CD14-positive monocyte (primary cell): Measurements from ENCODE around the gene PRDX5. TPM values are rescaled to one million over a fixed set of nuclear protein-coding genes. Genes with fewer than 3 reads are reported as not detected.

Experiments used
- DNase-seq, 3 donors: peaks; one replicate each; pipeline ENCODE4 v3.0.0-alpha.2; 2011 to 2022
- H2AFZ ChIP-seq: 2 replicates; pipeline ENCODE4 v1.6.0; 2012; ENCODE audit warnings: mild to moderate bottlenecking, low read depth, low read length, inconsistent platforms; ENCODE audit not compliant: insufficient read depth, poor library complexity, severe bottlenecking
- H3K27ac ChIP-seq, 2 donors: 1 replicate in 1 of 2; 2 replicates in 1 of 2; pipeline ENCODE4 v1.5.1; 2012 to 2013; ENCODE audit warnings: low read length in 2 of 2, control low read depth in 1 of 2, inconsistent platforms in 1 of 2, low read depth in 1 of 2, mild to moderate bottlenecking in 1 of 2
- H3K27me3 ChIP-seq, 2 donors: one replicate each; pipeline versions ENCODE4 v1.6.0 to v1.6.1; 2011 to 2013; ENCODE audit warnings: low read length in 2 of 2; ENCODE audit not compliant: control insufficient read depth in 2 of 2, insufficient read depth in 2 of 2
- H3K36me3 ChIP-seq, 2 donors: replicated peaks in 1 of 2; 1 replicate in 1 of 2; 2 replicates in 1 of 2; pipeline versions ENCODE4 v1.5.1 to v1.6.1; 2012 to 2013; ENCODE audit warnings: low read length in 2 of 2, control low read depth in 1 of 2, inconsistent platforms in 1 of 2, mild to moderate bottlenecking in 1 of 2; ENCODE audit not compliant: insufficient read depth in 2 of 2, control insufficient read depth in 1 of 2
- H3K4me1 ChIP-seq, 2 donors: 1 replicate in 1 of 2; 2 replicates in 1 of 2; pipeline versions ENCODE4 v1.5.1 to v1.6.1; 2012 to 2013; ENCODE audit warnings: low read length in 2 of 2, control low read depth in 1 of 2, inconsistent platforms in 1 of 2, mild to moderate bottlenecking in 1 of 2, moderate library complexity in 1 of 2; ENCODE audit not compliant: insufficient read depth in 2 of 2, control insufficient read depth in 1 of 2
- H3K4me2 ChIP-seq: replicated peaks from 2 replicates; pipeline ENCODE3; 2012; ENCODE audit warnings: low read length, moderate library complexity, mild to moderate bottlenecking; ENCODE audit not compliant: poor library complexity, severe bottlenecking; ENCODE audit errors: extremely low read depth
- H3K4me3 ChIP-seq, 3 experiments: fragments of 200-600 bp in 1 of 3; sonication (generic) in 1 of 3; replicated peaks in 1 of 3; 1 replicate in 2 of 3; 2 replicates in 1 of 3; pipeline ENCODE4 v1.5.1; 2011 to 2013; ENCODE audit warnings: low read length in 3 of 3, mild to moderate bottlenecking in 3 of 3, control low read depth in 2 of 3, low read depth in 2 of 3, inconsistent platforms in 1 of 3, moderate library complexity in 1 of 3
- H3K79me2 ChIP-seq: 2 replicates; pipeline ENCODE4 v1.6.0; 2012; ENCODE audit warnings: mild to moderate bottlenecking, control low read depth, inconsistent platforms, low read length, moderate library complexity; ENCODE audit not compliant: insufficient read depth
- H3K9ac ChIP-seq: 2 replicates; pipeline ENCODE4 v1.6.0; 2017; ENCODE audit warnings: low read length, mild to moderate bottlenecking; ENCODE audit not compliant: insufficient read depth, poor library complexity, severe bottlenecking
- H3K9me3 ChIP-seq, 2 donors: replicated peaks in 1 of 2; 1 replicate in 1 of 2; 2 replicates in 1 of 2; pipeline versions ENCODE4 v1.5.1 to v1.6.1; 2012 to 2013; ENCODE audit warnings: low read length in 2 of 2, control low read depth in 1 of 2; ENCODE audit not compliant: control insufficient read depth in 1 of 2, insufficient read depth in 1 of 2
- H4K20me1 ChIP-seq: 2 replicates; pipeline ENCODE4 v1.6.0; 2012; ENCODE audit warnings: mild to moderate bottlenecking, low read length, control low read depth, moderate library complexity; ENCODE audit not compliant: insufficient read depth
- H3K27ac Mint-ChIP-seq, 7 donors: one replicate each; pipeline ENCODE4 v1.8.0; 2020; ENCODE audit warnings: mild to moderate bottlenecking in 7 of 7, mixed read lengths in 7 of 7, moderate library complexity in 6 of 7, inconsistent platforms in 2 of 7
- H3K27me3 Mint-ChIP-seq, 3 donors: one replicate each; pipeline ENCODE4 v1.8.0; 2021 to 2022; ENCODE audit warnings: low read depth in 3 of 3, mild to moderate bottlenecking in 3 of 3, mixed read lengths in 3 of 3, moderate library complexity in 3 of 3, inconsistent platforms in 1 of 3
- H3K36me3 Mint-ChIP-seq, 2 donors: one replicate each; pipeline ENCODE4 v1.8.0; 2020; ENCODE audit warnings: mixed read lengths in 2 of 2, inconsistent platforms in 1 of 2, mild to moderate bottlenecking in 1 of 2
- H3K4me1 Mint-ChIP-seq: one replicate; pipeline ENCODE4 v1.8.0; 2020; ENCODE audit warnings: mild to moderate bottlenecking, mixed read lengths
- H3K4me3 Mint-ChIP-seq, 2 donors: one replicate each; pipeline ENCODE4 v1.8.0; 2020; ENCODE audit warnings: mild to moderate bottlenecking in 2 of 2, mixed read lengths in 2 of 2, moderate library complexity in 1 of 2
- H3K9me3 Mint-ChIP-seq, 7 donors: one replicate each; pipeline ENCODE4 v1.8.0; 2020 to 2022; ENCODE audit warnings: mixed read lengths in 7 of 7, mild to moderate bottlenecking in 6 of 7, moderate library complexity in 6 of 7, inconsistent platforms in 2 of 7
- WGBS: methylation state at CpG from one replicate; pipeline ENCODE4 v1.1.5; 2013; ENCODE audit warnings: missing lambda C conversion rate; ENCODE audit not compliant: insufficient coverage; 5-methylcytosine and 5-hydroxymethylcytosine counted together
- intact Hi-C, 2 donors: fragments of 100-400 bp; cut with micrococcal nuclease; formaldehyde crosslinking; loops; one replicate each; pipeline versions ENCODE4 v1.15.0 to v1.15.1; 2023
- polyA plus RNA-seq, 3 donors: library from polyadenylated mRNA; depleted of rRNA in 1 of 3; unstranded in 2 of 3; stranded (reverse) in 1 of 3; fragments of 300-500 nt in 2 of 3; fragments of >200 nt in 1 of 3; fragmentation: Illumina TruSeq in 2 of 3; gene quantifications; 1 replicate in 2 of 3; 2 replicates in 1 of 3; pipeline ENCODE4 v1.2.3, GENCODE V29; 2012 to 2021
- TF ChIP-seq, protein P1 (sequence below): fragments of 200-600 bp; IDR thresholded peaks from one replicate; pipeline ENCODE4 v1.8.0; 2022; ENCODE audit warnings: antibody characterized with exemption, mild to moderate bottlenecking

The PRDX5 gene
- polyA plus RNA-seq, 3 donors: 136 to 318 (median 286) TPM

DNA sequence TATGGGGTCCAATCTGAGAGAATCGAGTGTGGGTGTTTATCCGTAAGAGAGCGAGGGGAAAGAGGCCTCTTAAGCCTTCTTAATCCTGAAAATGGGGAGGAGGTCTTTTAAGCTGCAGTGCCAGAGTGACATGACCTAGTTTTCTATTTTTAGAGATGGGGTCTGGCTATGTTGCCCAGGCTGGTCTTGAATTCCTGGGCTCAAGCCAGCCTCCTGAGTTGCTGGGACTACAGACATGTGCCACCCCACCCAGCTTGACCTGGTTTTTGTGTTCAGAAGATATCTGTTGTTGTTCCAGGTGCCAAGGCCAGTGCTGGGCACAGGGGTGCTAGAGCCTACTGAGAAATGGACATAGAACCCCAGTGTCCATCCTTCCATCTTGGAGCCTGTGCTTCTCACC lies 34.8 kb upstream of the PRDX5 start:
- Histone ChIP-seq H4K20me1 (no peaks in the 10 kb centered on the region), H3K27ac (no peak overlapping the region), H3K27me3 (no peaks in the 10 kb centered on the region), H2AFZ (no peak overlapping the region), H3K36me3 (peaks cover 4 to 9% of the 10 kb centered on the region in 2 donors), H3K4me2 (no peak overlapping the region), H3K4me3 (no peak overlapping the region), H3K4me1 (peaks cover 20 to 24% of the 10 kb centered on the region in 2 donors), H3K79me2 (peaks cover 5% of the 10 kb centered on the region), H3K9me3 (no peaks in the 10 kb centered on the region), H3K9ac (no peak overlapping the region)
- H3K27ac Mint-ChIP-seq: peak overlapping the region in 4 of 7 donors; percentile 28 to 83 (median 36)
- H3K9me3 Mint-ChIP-seq: no peaks in the 10 kb centered on the region
- peaks cover 20 to 21% of the 10 kb centered on the region in 2 donors for H3K36me3 Mint-ChIP-seq
- H3K4me1 Mint-ChIP-seq: peaks cover 24% of the 10 kb centered on the region
- no peak for DNase-seq
- H3K27me3 Mint-ChIP-seq: peaks cover 1 to 4% (median 2%) of the 10 kb centered on the region in 3 donors
- intact Hi-C loops: no loop called here
- H3K4me3 Mint-ChIP-seq: no peak overlapping the region
- TF ChIP-seq, protein P1, sequence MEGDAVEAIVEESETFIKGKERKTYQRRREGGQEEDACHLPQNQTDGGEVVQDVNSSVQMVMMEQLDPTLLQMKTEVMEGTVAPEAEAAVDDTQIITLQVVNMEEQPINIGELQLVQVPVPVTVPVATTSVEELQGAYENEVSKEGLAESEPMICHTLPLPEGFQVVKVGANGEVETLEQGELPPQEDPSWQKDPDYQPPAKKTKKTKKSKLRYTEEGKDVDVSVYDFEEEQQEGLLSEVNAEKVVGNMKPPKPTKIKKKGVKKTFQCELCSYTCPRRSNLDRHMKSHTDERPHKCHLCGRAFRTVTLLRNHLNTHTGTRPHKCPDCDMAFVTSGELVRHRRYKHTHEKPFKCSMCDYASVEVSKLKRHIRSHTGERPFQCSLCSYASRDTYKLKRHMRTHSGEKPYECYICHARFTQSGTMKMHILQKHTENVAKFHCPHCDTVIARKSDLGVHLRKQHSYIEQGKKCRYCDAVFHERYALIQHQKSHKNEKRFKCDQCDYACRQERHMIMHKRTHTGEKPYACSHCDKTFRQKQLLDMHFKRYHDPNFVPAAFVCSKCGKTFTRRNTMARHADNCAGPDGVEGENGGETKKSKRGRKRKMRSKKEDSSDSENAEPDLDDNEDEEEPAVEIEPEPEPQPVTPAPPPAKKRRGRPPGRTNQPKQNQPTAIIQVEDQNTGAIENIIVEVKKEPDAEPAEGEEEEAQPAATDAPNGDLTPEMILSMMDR: no peak
- 100% methylated on average over 3 of the region's 3 CpGs for WGBS

DNA sequence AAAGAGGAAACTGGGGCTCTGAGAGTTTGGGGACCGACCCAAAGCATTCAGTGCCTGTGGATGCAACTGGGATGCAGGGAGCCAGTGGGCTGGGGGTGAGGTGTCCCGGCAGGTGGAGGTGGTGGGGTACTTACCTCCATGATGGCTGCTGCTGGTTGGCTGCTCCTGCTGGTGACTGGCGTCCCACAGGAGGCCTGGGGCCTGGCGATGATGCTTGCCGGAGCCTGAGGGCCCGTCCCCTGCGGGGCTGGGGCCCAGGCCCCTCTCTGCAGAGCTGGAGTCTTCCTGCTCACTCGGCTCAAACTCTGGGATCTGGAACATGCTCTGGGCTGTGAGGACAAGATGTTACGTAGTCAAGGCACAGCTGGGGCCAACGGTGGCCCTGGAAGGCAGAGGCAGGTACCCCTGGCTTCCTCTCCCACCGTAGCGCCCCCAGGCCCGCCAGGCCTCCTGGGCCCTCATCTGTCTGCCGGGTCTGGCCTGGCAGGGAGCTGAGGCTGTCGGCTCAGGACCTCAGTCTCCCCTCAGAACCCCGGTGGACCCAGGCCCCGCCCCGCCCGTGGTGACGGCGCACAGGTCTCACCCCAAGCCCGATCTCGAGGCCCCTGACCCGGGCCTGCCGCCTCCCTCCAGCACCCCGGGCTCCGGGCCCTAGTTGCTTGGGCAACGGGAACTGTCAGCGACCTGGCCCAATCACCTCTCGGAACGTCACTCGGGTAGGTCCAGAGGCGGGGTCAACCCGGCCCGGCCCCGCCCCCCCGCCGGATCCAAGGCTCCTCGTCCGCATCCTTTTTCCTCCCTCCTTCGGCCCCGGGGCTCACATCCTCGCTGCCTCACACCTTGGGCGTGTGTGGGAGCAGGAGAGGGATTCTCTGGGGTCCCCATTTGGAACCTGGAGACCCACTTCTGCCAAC lies 33.6 kb upstream of the PRDX5 start, which contains the start of gene BAD:
BAD (minus strand) TSS at position 618 of the 914 bp plus-strand sequence; CDS start at position 321, 297 bp downstream.
- peaks cover 20 to 24% of the 10 kb centered on the region in 2 donors for H3K4me1 ChIP-seq
- peak within 1 kb of the TSS; percentile 81 for H3K4me2 ChIP-seq
- Mint-ChIP-seq H3K27me3 (peaks cover under 1 to 10% (median 2%) of the 10 kb centered on the region in 3 donors), H3K4me1 (peaks cover 24% of the 10 kb centered on the region), H3K27ac (peak within 1 kb of the TSS; percentile 92 to 98 (median 96)), H3K9me3 (no peaks in the 10 kb centered on the region), H3K4me3 (peak within 1 kb of the TSS; percentile 86 to 90), H3K36me3 (peaks cover 15 to 17% of the 10 kb centered on the region in 2 donors)
- intact Hi-C loops: loop anchor here (1.0 to 2.0 kb wide), 3 partner anchors 14 to 16 kb away; partner anchors contain the start of gene CATSPERZ (in 1 of the 2)
- 3% methylated on average over 36 of the region's 44 CpGs for WGBS
- H3K36me3 ChIP-seq: no peaks in the 10 kb centered on the region
- H4K20me1 ChIP-seq: no peaks in the 10 kb centered on the region
- H3K9me3 ChIP-seq: no peaks in the 10 kb centered on the region
- peak; percentile 91 to 93 (median 92) for DNase-seq
- peak within 1 kb of the TSS; percentile 79 for H3K9ac ChIP-seq
- no peaks in the 10 kb centered on the region for H3K27me3 ChIP-seq
- peak within 1 kb of the TSS; percentile 84 for H2AFZ ChIP-seq
- H3K79me2 ChIP-seq: peaks cover 5% of the 10 kb centered on the region
- peak within 1 kb of the TSS; percentile 74 to 98 (median 81) for H3K4me3 ChIP-seq
- TF ChIP-seq, protein P1: no peak
- H3K27ac ChIP-seq: peak within 1 kb of the TSS; percentile 91 to 100
